Sigmoid colon (tissue), 3 donors: ENCODE measurements around the gene IL21.

ENCODE experiments used
- POLR2A ChIP-seq, 2 donors: fragments of 450-650 bp; IDR thresholded peaks; one replicate each; pipeline ENCODE4 v1.6.1; 2016; ENCODE audit warnings: antibody characterized with exemption in 2 of 2, mild to moderate bottlenecking in 2 of 2, moderate library complexity in 2 of 2
- TF ChIP-seq, protein P1 (sequence below), 4 experiments: fragments of 450-650 bp in 3 of 4; fragments of 200-600 bp in 1 of 4; IDR thresholded peaks; one replicate each; pipeline ENCODE4 v1.5.1; 2016 to 2019; ENCODE audit warnings: antibody characterized with exemption in 4 of 4, mild to moderate bottlenecking in 3 of 4, moderate library complexity in 2 of 4

- TF ChIP-seq, protein P1, sequence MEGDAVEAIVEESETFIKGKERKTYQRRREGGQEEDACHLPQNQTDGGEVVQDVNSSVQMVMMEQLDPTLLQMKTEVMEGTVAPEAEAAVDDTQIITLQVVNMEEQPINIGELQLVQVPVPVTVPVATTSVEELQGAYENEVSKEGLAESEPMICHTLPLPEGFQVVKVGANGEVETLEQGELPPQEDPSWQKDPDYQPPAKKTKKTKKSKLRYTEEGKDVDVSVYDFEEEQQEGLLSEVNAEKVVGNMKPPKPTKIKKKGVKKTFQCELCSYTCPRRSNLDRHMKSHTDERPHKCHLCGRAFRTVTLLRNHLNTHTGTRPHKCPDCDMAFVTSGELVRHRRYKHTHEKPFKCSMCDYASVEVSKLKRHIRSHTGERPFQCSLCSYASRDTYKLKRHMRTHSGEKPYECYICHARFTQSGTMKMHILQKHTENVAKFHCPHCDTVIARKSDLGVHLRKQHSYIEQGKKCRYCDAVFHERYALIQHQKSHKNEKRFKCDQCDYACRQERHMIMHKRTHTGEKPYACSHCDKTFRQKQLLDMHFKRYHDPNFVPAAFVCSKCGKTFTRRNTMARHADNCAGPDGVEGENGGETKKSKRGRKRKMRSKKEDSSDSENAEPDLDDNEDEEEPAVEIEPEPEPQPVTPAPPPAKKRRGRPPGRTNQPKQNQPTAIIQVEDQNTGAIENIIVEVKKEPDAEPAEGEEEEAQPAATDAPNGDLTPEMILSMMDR (IDR thresholded peaks at IDR 0.05): no peak
- TF ChIP-seq POLR2A (IDR thresholded peaks at IDR 0.05): no peak
Observed at GRCh38 chr4:122623637-122624166, 2.8 kb upstream of the IL21 start.
